Neural cell (in vitro differentiated cells): ENCODE data around the gene DOCK9.

Experiments used
- RAD21 ChIP-seq: fragments of 450-650 bp; conservative IDR thresholded peaks from 2 replicates; pipeline ENCODE4 v1.6.1; 2014; ENCODE audit warnings: antibody characterized with exemption, mild to moderate bottlenecking, moderate library complexity
- TAF1 ChIP-seq: IDR thresholded peaks from 2 replicates; pipeline ENCODE4 v1.6.1; 2012; ENCODE audit warnings: low read depth
- TF ChIP-seq, protein P1 (sequence below): fragments of 450-650 bp; IDR thresholded peaks from 2 replicates; pipeline ENCODE4 v1.5.1; 2014; ENCODE audit warnings: antibody characterized with exemption, mild to moderate bottlenecking, moderate library complexity; ENCODE audit not compliant: poor library complexity, severe bottlenecking

DNA sequence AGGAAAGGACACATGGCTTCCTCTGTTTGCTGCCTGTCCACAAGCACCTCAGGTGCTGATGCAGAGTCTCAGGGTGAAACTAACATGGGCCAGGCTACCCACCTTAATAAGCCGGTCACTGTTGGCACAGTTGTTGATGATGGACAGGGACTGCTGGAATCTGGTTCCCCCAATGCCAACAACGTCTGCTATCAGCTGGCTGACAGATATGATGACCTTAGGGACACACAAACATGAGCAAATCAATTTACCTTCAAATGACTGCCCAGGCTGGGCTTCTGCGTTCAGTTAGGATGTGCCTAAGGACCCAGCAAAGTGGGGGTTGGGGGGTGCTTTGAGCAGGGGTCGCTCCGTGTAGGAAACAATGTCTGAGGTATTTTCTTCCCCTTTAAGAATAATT lies 148.3 kb downstream of the DOCK9 start:
- no peak for TF ChIP-seq RAD21
- TF ChIP-seq, protein P1, sequence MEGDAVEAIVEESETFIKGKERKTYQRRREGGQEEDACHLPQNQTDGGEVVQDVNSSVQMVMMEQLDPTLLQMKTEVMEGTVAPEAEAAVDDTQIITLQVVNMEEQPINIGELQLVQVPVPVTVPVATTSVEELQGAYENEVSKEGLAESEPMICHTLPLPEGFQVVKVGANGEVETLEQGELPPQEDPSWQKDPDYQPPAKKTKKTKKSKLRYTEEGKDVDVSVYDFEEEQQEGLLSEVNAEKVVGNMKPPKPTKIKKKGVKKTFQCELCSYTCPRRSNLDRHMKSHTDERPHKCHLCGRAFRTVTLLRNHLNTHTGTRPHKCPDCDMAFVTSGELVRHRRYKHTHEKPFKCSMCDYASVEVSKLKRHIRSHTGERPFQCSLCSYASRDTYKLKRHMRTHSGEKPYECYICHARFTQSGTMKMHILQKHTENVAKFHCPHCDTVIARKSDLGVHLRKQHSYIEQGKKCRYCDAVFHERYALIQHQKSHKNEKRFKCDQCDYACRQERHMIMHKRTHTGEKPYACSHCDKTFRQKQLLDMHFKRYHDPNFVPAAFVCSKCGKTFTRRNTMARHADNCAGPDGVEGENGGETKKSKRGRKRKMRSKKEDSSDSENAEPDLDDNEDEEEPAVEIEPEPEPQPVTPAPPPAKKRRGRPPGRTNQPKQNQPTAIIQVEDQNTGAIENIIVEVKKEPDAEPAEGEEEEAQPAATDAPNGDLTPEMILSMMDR, result no peak
- no peak for TF ChIP-seq TAF1
